ENCODE results near the gene TMEM163. TPM values are rescaled to one million over a fixed set of nuclear protein-coding genes. Genes with fewer than 3 reads are reported as not detected.

TMEM163 gene
- total RNA-seq, 1 donor from 2014 or later: 0.18 TPM

- Mint-ChIP-seq H3K36me3 (ENCODE audit: low read depth, unreplicated experiment) (peaks cover 3% of the 10 kb centered on the region), H3K4me3 (ENCODE audit: unreplicated experiment) (no peak overlapping the region), H3K9me3 (ENCODE audit: unreplicated experiment) (no peaks in the 10 kb centered on the region), H3K27me3 (ENCODE audit: low read depth, unreplicated experiment) (peaks cover 13% of the 10 kb centered on the region), H3K27ac (ENCODE audit: unreplicated experiment) (no peak overlapping the region), H3K4me1 (ENCODE audit: low read depth, unreplicated experiment) (no peaks in the 10 kb centered on the region)
- Histone ChIP-seq H3K9ac (ENCODE audit: low read length) (no peak overlapping the region), H3K4me3 (ENCODE audit: insufficient read depth, low read depth, low read length) (no peak overlapping the region), H3K27ac (ENCODE audit: low read depth, low read length) (no peak overlapping the region), H4K20me1 (ENCODE audit: insufficient read depth, low read length) (no peaks in the 10 kb centered on the region), H3K4me1 (ENCODE audit: insufficient read depth, low read length) (no peaks in the 10 kb centered on the region), H3K79me2 (ENCODE audit: insufficient read depth, low read length) (no peaks in the 10 kb centered on the region), H3K27me3 (ENCODE audit: insufficient read depth, low read length) (no peaks in the 10 kb centered on the region), H3K4me2 (ENCODE audit: low read length) (no peak overlapping the region), H2AFZ (ENCODE audit: low read depth, low read length) (no peak overlapping the region), H3K9me3 (ENCODE audit: insufficient read depth, low read depth, low read length) (no peaks in the 10 kb centered on the region), H3K36me3 (ENCODE audit: insufficient read depth, low read length) (no peaks in the 10 kb centered on the region)
- FAIRE-seq (no peak), DNase-seq (ENCODE audit: low read depth) (no peak)
- TF ChIP-seq EZH2 (IDR thresholded peaks at IDR 0.05; ENCODE audit: insufficient read depth, low read length) (no peak), CTCF (IDR thresholded peaks at IDR 0.05; ENCODE audit: insufficient read depth, low read depth, low read length) (no peak)
These were observed 225.0 kb downstream of the TMEM163 start for GRCh38 chr2:134493797-134494196.

GRCh38 chr2:134491771-134492441, 226.9 kb downstream of the TMEM163 start:
- DNase-seq (ENCODE audit: low read depth): no peak
- H3K4me3 ChIP-seq (ENCODE audit: insufficient read depth, low read depth, low read length): no peak overlapping the region
- H2AFZ ChIP-seq (ENCODE audit: low read depth, low read length): no peak overlapping the region
- no peak overlapping the region for H3K27ac ChIP-seq (ENCODE audit: low read depth, low read length)
- Mint-ChIP-seq H3K27ac (ENCODE audit: unreplicated experiment) (no peak overlapping the region), H3K4me3 (ENCODE audit: unreplicated experiment) (no peak overlapping the region), H3K9me3 (ENCODE audit: unreplicated experiment) (no peaks in the 10 kb centered on the region), H3K36me3 (ENCODE audit: low read depth, unreplicated experiment) (peaks cover 3% of the 10 kb centered on the region), H3K27me3 (ENCODE audit: low read depth, unreplicated experiment) (peaks cover 15% of the 10 kb centered on the region), H3K4me1 (ENCODE audit: low read depth, unreplicated experiment) (no peaks in the 10 kb centered on the region)
- H3K27me3 ChIP-seq (ENCODE audit: insufficient read depth, low read length): no peaks in the 10 kb centered on the region
- H3K4me2 ChIP-seq (ENCODE audit: low read length): no peak overlapping the region
- no peaks in the 10 kb centered on the region for H3K36me3 ChIP-seq (ENCODE audit: insufficient read depth, low read length)
- no peaks in the 10 kb centered on the region for H3K79me2 ChIP-seq (ENCODE audit: insufficient read depth, low read length)
- H3K9me3 ChIP-seq (ENCODE audit: insufficient read depth, low read depth, low read length): no peaks in the 10 kb centered on the region
- no peak for TF ChIP-seq CTCF (IDR thresholded peaks at IDR 0.05; ENCODE audit: insufficient read depth, low read depth, low read length)
- TF ChIP-seq EZH2 (IDR thresholded peaks at IDR 0.05; ENCODE audit: insufficient read depth, low read length): no peak
- no peaks in the 10 kb centered on the region for H4K20me1 ChIP-seq (ENCODE audit: insufficient read depth, low read length)
- no peak overlapping the region for H3K9ac ChIP-seq (ENCODE audit: low read length)
- no peaks in the 10 kb centered on the region for H3K4me1 ChIP-seq (ENCODE audit: insufficient read depth, low read length)
- no peak for FAIRE-seq

- H3K36me3 ChIP-seq (ENCODE audit: insufficient read depth, low read length): no peaks in the 10 kb centered on the region
These were observed 227.8 kb downstream of the TMEM163 start for GRCh38 chr2:134491022-134491421.

More at GRCh38 chr2:134491022-134491421, 227.8 kb downstream of the TMEM163 start:
- no peaks in the 10 kb centered on the region for H3K79me2 ChIP-seq (ENCODE audit: insufficient read depth, low read length)
- H3K27ac ChIP-seq (ENCODE audit: low read depth, low read length): no peak overlapping the region
- no peak overlapping the region for H3K4me3 Mint-ChIP-seq (ENCODE audit: unreplicated experiment)
- H3K4me1 ChIP-seq (ENCODE audit: insufficient read depth, low read length): no peaks in the 10 kb centered on the region
- H3K4me2 ChIP-seq (ENCODE audit: low read length): no peak overlapping the region
- no peak overlapping the region for H3K9ac ChIP-seq (ENCODE audit: low read length)
- no peaks in the 10 kb centered on the region for H3K4me1 Mint-ChIP-seq (ENCODE audit: low read depth, unreplicated experiment)
- FAIRE-seq: no peak
- no peaks in the 10 kb centered on the region for H4K20me1 ChIP-seq (ENCODE audit: insufficient read depth, low read length)
- no peaks in the 10 kb centered on the region for H3K9me3 Mint-ChIP-seq (ENCODE audit: unreplicated experiment)
- TF ChIP-seq EZH2 (IDR thresholded peaks at IDR 0.05; ENCODE audit: insufficient read depth, low read length) (no peak), CTCF (IDR thresholded peaks at IDR 0.05; ENCODE audit: insufficient read depth, low read depth, low read length) (no peak)
- no peaks in the 10 kb centered on the region for H3K9me3 ChIP-seq (ENCODE audit: insufficient read depth, low read depth, low read length)
- H3K36me3 Mint-ChIP-seq (ENCODE audit: low read depth, unreplicated experiment): peaks cover 3% of the 10 kb centered on the region
- no peak overlapping the region for H2AFZ ChIP-seq (ENCODE audit: low read depth, low read length)
- H3K27me3 ChIP-seq (ENCODE audit: insufficient read depth, low read length): no peaks in the 10 kb centered on the region
- DNase-seq (ENCODE audit: low read depth): no peak
- H3K4me3 ChIP-seq (ENCODE audit: insufficient read depth, low read depth, low read length): no peak overlapping the region
- H3K27ac Mint-ChIP-seq (ENCODE audit: unreplicated experiment): no peak overlapping the region
- H3K27me3 Mint-ChIP-seq (ENCODE audit: low read depth, unreplicated experiment): peaks cover 10% of the 10 kb centered on the region

All from astrocyte (in vitro differentiated cells and primary cell).